Measurements from ENCODE around the gene SYNPR. TPM values are rescaled to one million over a fixed set of nuclear protein-coding genes. Genes with fewer than 3 reads are reported as not detected.
"Not testable (repeated sequence)": the region's sequence is repeated elsewhere in the genome, so short reads cannot be mapped to it uniquely, and the experiment has no call there.

The SYNPR gene
- total RNA-seq, 1 donor from 2014 or later = 13.2 TPM

GRCh38 chr3:63644212-63644797 lies 366.2 kb downstream of the SYNPR start:
- no peak overlapping the region for H3K27ac Mint-ChIP-seq

GRCh38 chr3:63644928-63645781 lies 367.0 kb downstream of the SYNPR start:
- not testable (repeated sequence) for H3K27me3 Mint-ChIP-seq; H3K36me3 Mint-ChIP-seq (ENCODE audit: insufficient read depth)
- peaks cover 14% of the 10 kb centered on the region for H3K4me1 Mint-ChIP-seq (ENCODE audit: low read depth)
- H3K4me3 Mint-ChIP-seq (ENCODE audit: low read depth) = peak overlapping the region; percentile 82
- H3K27ac Mint-ChIP-seq = peak overlapping the region; percentile 95
- peak; percentile 47 for DNase-seq (ENCODE audit: low spot score, unreplicated experiment)
- peaks cover 23% of the 10 kb centered on the region for H3K9me3 Mint-ChIP-seq (ENCODE audit: low read depth)

More at GRCh38 chr3:63644212-63644797, 366.2 kb downstream of the SYNPR start:
- peaks cover 23% of the 10 kb centered on the region for H3K9me3 Mint-ChIP-seq (ENCODE audit: low read depth)
- no peak for DNase-seq (ENCODE audit: low spot score, unreplicated experiment)
- H3K4me1 Mint-ChIP-seq (ENCODE audit: low read depth) = peaks cover 14% of the 10 kb centered on the region
- no peak for TF ChIP-seq CTCF (IDR thresholded peaks at IDR 0.05; ENCODE audit: unreplicated experiment)
- H3K4me3 Mint-ChIP-seq (ENCODE audit: low read depth) = peak overlapping the region; percentile 82
- H3K27me3 Mint-ChIP-seq = no peaks in the 10 kb centered on the region
- peaks cover 2% of the 10 kb centered on the region for H3K36me3 Mint-ChIP-seq (ENCODE audit: insufficient read depth)

- no peak for TF ChIP-seq CTCF (IDR thresholded peaks at IDR 0.05; ENCODE audit: unreplicated experiment)
- Mint-ChIP-seq H3K27ac (no peak within 1 kb of the TSS), H3K9me3 (ENCODE audit: low read depth) (peaks cover 18% of the 10 kb centered on the region), H3K4me3 (ENCODE audit: low read depth) (no peak within 1 kb of the TSS), H3K4me1 (ENCODE audit: low read depth) (peaks cover 12% of the 10 kb centered on the region), H3K36me3 (ENCODE audit: insufficient read depth) (peaks cover 5% of the 10 kb centered on the region), H3K27me3 (no peaks in the 10 kb centered on the region)
- DNase-seq (ENCODE audit: low spot score, unreplicated experiment) = no peak
These were observed 374.1 kb downstream of the SYNPR start, which contains the start of gene SNTN for GRCh38 chr3:63652066-63652725. Gene SNTN (plus strand): TSS chr3:63652675. CDS start chr3:63652688, 13 bp downstream.

- Mint-ChIP-seq H3K4me1 (ENCODE audit: low read depth) (peaks cover 21% of the 10 kb centered on the region), H3K4me3 (ENCODE audit: low read depth) (no peak overlapping the region), H3K36me3 (ENCODE audit: insufficient read depth) (peaks cover 2% of the 10 kb centered on the region), H3K9me3 (ENCODE audit: low read depth) (peaks cover 7% of the 10 kb centered on the region), H3K27ac (no peak overlapping the region), H3K27me3 (no peaks in the 10 kb centered on the region)
- no peak for TF ChIP-seq CTCF (IDR thresholded peaks at IDR 0.05; ENCODE audit: unreplicated experiment)
- DNase-seq (ENCODE audit: low spot score, unreplicated experiment) = no peak
These were observed 376.1 kb downstream of the SYNPR start for GRCh38 chr3:63654211-63654610.

- H3K9me3 Mint-ChIP-seq (ENCODE audit: low read depth) = peaks cover 7% of the 10 kb centered on the region
- no peak for DNase-seq (ENCODE audit: low spot score, unreplicated experiment)
These were observed 376.8 kb downstream of the SYNPR start for GRCh38 chr3:63654931-63655330.

More at GRCh38 chr3:63654931-63655330, 376.8 kb downstream of the SYNPR start:
- Mint-ChIP-seq H3K36me3 (ENCODE audit: insufficient read depth) (peaks cover 2% of the 10 kb centered on the region), H3K4me1 (ENCODE audit: low read depth) (peaks cover 21% of the 10 kb centered on the region), H3K4me3 (ENCODE audit: low read depth) (no peak overlapping the region), H3K27me3 (no peaks in the 10 kb centered on the region), H3K27ac (no peak overlapping the region)
- TF ChIP-seq CTCF (IDR thresholded peaks at IDR 0.05; ENCODE audit: unreplicated experiment) = no peak
